WI38 (cell line): ENCODE results near the gene ACTN4.

ENCODE experiments used
- H3K4me3 ChIP-seq: 2 replicates; pipeline ENCODE4 v1.5.1; 2011; ENCODE audit warnings: low read depth, mild to moderate bottlenecking, control low read depth, low read length
- CTCF ChIP-seq: IDR thresholded peaks from 2 replicates; pipeline ENCODE4 v1.5.1; 2012; ENCODE audit warnings: low read depth, mild to moderate bottlenecking, control low read depth, low read length

The ACTN4 gene

GRCh38 chr19:38679839-38680238, 32.4 kb downstream of the ACTN4 start:
- no peak for TF ChIP-seq CTCF
- no peak overlapping the region for H3K4me3 ChIP-seq

GRCh38 chr19:38682195-38682867, 34.9 kb downstream of the ACTN4 start:
- TF ChIP-seq CTCF = no peak
- no peak overlapping the region for H3K4me3 ChIP-seq

- no peak for TF ChIP-seq CTCF
- no peak overlapping the region for H3K4me3 ChIP-seq
Measured at GRCh38 chr19:38682872-38683392, 35.5 kb downstream of the ACTN4 start.

- TF ChIP-seq CTCF = no peak
- no peak overlapping the region for H3K4me3 ChIP-seq
Measured at GRCh38 chr19:38683393-38684077, 36.1 kb downstream of the ACTN4 start.

- no peak overlapping the region for H3K4me3 ChIP-seq
- no peak for TF ChIP-seq CTCF
Measured at GRCh38 chr19:38684078-38684861, 36.8 kb downstream of the ACTN4 start.

- no peak for TF ChIP-seq CTCF
Measured at GRCh38 chr19:38684862-38685665, 37.6 kb downstream of the ACTN4 start.

More at GRCh38 chr19:38684862-38685665, 37.6 kb downstream of the ACTN4 start:
- no peak overlapping the region for H3K4me3 ChIP-seq
